ENCODE measurements around the gene IREB2.

DNA sequence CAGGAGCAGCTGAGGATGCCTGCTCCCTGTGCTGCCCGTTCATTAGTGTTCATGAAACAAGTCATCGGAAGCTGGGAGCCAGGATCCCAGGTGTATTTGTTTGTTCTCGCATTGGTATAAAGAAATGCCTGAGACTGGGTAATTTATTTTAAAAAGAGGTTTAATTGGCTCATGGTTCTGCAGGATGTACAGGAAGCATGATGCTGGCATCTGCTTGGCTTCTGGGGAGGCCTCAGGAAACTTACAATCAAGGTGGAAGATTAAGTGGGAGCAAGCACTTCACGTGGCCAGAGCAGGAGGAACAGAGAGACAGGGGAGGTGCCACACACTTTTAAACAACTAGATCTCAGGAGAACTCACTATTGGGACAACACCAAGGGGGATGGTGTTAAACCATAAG is 63.8 kb downstream of the IREB2 start:
- TF ChIP-seq POLR2AphosphoS5 (IDR thresholded peaks at IDR 0.05; ENCODE audit: low read depth, low read length) (no peak), TAF1 (IDR thresholded peaks at IDR 0.05; ENCODE audit: borderline replicate concordance, insufficient read depth, low read length) (no peak)
- TF ChIP-seq, protein P1, sequence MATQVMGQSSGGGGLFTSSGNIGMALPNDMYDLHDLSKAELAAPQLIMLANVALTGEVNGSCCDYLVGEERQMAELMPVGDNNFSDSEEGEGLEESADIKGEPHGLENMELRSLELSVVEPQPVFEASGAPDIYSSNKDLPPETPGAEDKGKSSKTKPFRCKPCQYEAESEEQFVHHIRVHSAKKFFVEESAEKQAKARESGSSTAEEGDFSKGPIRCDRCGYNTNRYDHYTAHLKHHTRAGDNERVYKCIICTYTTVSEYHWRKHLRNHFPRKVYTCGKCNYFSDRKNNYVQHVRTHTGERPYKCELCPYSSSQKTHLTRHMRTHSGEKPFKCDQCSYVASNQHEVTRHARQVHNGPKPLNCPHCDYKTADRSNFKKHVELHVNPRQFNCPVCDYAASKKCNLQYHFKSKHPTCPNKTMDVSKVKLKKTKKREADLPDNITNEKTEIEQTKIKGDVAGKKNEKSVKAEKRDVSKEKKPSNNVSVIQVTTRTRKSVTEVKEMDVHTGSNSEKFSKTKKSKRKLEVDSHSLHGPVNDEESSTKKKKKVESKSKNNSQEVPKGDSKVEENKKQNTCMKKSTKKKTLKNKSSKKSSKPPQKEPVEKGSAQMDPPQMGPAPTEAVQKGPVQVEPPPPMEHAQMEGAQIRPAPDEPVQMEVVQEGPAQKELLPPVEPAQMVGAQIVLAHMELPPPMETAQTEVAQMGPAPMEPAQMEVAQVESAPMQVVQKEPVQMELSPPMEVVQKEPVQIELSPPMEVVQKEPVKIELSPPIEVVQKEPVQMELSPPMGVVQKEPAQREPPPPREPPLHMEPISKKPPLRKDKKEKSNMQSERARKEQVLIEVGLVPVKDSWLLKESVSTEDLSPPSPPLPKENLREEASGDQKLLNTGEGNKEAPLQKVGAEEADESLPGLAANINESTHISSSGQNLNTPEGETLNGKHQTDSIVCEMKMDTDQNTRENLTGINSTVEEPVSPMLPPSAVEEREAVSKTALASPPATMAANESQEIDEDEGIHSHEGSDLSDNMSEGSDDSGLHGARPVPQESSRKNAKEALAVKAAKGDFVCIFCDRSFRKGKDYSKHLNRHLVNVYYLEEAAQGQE (IDR thresholded peaks at IDR 0.05; ENCODE audit: insufficient read depth in 1 of 2, low read depth in 2 of 2, low read length in 2 of 2), result no peak
